ENCODE measurements around the gene NARS2.
"Not testable (repeated sequence)": the region's sequence is repeated elsewhere in the genome, so short reads cannot be mapped to it uniquely, and the experiment has no call there.

The NARS2 gene

GRCh38 chr11:78551066-78551465, 23.6 kb downstream of the NARS2 start:
- H3K4me3 ChIP-seq (ENCODE audit: low read depth, low read length) = no peak overlapping the region
- no peak for DNase-seq (ENCODE audit: low read depth)

DNA sequence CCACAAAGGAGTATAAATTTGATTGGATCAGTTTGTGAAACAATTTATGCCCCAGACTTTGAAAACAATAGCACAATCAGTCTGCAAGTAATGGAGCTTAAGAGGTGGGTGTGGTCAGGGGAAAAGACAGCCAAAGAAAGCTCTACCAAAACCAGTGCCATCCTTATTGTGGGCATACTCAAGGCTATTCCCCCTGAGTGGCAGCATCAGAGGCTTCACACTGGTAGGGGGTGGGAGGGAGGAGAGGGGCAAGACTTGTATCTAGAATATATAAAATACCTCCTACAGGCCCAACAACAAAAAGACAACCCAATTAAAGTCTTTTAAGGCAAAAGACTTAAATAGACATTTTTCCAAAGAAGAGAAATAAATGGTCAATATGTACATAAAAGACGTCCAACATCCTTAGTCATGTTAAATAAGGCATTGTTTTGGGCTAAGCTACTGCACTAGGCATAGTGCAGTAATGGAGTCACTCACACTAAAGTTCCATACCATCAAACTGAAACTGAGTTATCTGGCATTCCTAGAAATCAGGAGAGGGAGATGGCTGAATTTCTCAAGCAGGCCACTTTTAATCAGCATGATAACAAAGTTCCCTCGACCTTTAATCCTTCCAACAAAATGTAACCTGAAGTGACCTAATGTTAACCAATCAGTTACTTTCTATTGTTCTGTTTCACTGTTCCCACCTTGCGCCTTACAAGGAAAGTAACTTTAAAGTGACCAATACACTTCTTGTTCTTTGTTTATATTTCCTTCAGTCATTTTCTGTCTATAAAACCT, 24.8 kb downstream of the NARS2 start:
- no peak overlapping the region for H3K4me3 ChIP-seq (ENCODE audit: low read depth, low read length)
- DNase-seq (ENCODE audit: low read depth) = no peak

GRCh38 chr11:78548911-78549590, 25.6 kb downstream of the NARS2 start:
- H3K4me3 ChIP-seq (ENCODE audit: low read depth, low read length) = no peak overlapping the region
- no peak for DNase-seq (ENCODE audit: low read depth)

GRCh38 chr11:78547931-78548705, 26.5 kb downstream of the NARS2 start:
- no peak overlapping the region for H3K4me3 ChIP-seq (ENCODE audit: low read depth, low read length)
- DNase-seq (ENCODE audit: low read depth) = no peak

- no peak overlapping the region for H3K4me3 ChIP-seq (ENCODE audit: low read depth, low read length)
- no peak for DNase-seq (ENCODE audit: low read depth)
These were observed 32.7 kb downstream of the NARS2 start for GRCh38 chr11:78542007-78542406.

DNA sequence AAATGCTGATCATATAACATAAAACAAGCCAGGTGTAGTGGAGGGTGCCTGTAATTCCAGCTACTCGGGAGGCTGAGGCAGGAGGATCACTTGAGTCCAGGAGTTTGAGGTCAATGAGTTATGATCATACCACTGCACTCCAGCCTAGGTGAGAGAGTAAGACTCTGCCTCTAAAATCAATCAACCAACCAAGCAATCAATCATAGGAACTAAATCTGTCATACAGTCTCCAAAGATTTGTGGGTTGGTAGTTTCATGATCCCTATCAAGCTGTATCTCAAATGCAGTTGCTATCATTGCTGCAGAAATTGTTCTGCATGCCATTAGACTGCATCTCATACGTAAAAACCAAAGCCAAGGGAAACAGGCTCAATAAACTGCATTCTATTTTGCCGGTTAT, 33.1 kb downstream of the NARS2 start:
- no peak for DNase-seq (ENCODE audit: low read depth)
- no peak overlapping the region for H3K4me3 ChIP-seq (ENCODE audit: low read depth, low read length)

GRCh38 chr11:78540256-78540655, 34.4 kb downstream of the NARS2 start:
- no peak overlapping the region for H3K4me3 ChIP-seq (ENCODE audit: low read depth, low read length)
- DNase-seq (ENCODE audit: low read depth) = no peak

GRCh38 chr11:78539506-78539905, 35.2 kb downstream of the NARS2 start:
- H3K4me3 ChIP-seq (ENCODE audit: low read depth, low read length) = no peak overlapping the region
- DNase-seq (ENCODE audit: low read depth) = peak; percentile 15

DNA sequence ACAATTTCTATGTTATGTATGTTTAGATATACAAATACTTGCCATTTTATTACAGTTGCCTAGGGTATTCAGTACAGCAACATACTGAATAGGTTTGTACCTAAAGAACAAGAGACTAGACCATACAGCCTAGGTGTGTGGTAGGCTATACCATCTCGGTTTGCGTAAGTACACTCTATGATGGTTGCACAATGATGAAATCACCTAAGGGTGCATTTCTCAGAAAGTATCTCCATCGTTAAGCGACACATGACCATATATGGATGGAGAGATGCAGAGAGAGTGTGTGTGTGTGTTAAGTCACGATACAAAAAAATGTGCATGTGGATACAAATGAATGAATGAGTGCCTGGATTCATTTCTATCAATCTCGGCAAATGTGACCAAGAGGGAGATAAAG, 37.7 kb downstream of the NARS2 start:
- no peak overlapping the region for H3K4me3 ChIP-seq (ENCODE audit: low read depth, low read length)
- no peak for DNase-seq (ENCODE audit: low read depth)

GRCh38 chr11:78535920-78536319, 38.7 kb downstream of the NARS2 start:
- DNase-seq (ENCODE audit: low read depth) = no peak
- H3K4me3 ChIP-seq (ENCODE audit: low read depth, low read length) = no peak overlapping the region

DNA sequence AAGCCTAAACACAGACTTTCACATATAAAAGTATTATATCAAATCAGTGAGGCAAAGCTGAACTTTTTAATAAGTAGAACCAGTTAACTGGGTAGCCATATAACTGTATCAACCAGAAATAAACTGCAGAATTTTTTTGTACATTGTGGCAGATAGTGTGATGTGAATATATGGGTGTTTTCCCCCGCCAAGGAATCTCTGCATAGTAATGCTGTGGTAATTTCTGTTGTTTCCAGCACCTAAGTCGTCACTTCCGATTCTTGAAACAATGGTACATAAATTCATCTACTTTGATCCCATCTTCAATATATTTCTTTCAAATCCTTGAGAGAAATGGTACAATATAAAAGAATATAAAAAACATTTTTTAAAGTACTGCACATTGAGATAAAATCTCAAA, 39.6 kb downstream of the NARS2 start:
- no peak for DNase-seq (ENCODE audit: low read depth)
- no peak overlapping the region for H3K4me3 ChIP-seq (ENCODE audit: low read depth, low read length)

GRCh38 chr11:78533399-78533798, 41.3 kb downstream of the NARS2 start:
- no peak for DNase-seq (ENCODE audit: low read depth)
- H3K4me3 ChIP-seq (ENCODE audit: low read depth, low read length) = no peak overlapping the region

- no peak for DNase-seq (ENCODE audit: low read depth)
- no peak overlapping the region for H3K4me3 ChIP-seq (ENCODE audit: low read depth, low read length)
These were observed 41.7 kb downstream of the NARS2 start for GRCh38 chr11:78532991-78533390.

DNA sequence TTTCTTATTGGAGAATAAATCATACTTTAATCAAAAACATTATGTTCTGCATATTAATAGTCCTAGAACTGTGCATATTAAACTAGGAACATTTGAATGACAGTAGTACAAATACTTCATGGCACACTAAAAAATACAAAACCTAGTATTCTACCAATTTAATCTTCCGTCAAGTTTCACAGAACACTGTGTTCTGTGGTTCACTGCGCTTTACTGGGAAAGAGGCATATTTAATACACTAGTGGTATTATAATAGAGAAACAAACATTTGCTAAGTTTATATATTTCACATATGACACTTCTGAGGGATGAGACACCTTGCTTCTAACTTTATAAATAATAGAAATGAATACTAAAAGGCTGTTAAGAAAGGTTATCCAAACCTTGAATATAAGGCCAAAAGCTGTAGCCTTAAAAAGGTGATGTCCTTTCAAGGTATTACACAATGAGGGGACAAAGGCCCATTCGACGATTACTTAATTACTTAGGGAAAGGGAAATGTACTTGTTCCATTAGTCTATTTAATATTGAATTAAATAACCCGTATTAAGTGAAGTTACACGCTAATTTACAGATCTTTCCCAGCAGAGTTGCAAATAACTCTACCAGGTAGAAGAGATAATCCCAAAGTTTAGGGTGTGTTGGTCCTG, 48.0 kb downstream of the NARS2 start:
- H3K4me3 ChIP-seq (ENCODE audit: low read depth, low read length) = no peak overlapping the region
- DNase-seq (ENCODE audit: low read depth) = no peak

DNA sequence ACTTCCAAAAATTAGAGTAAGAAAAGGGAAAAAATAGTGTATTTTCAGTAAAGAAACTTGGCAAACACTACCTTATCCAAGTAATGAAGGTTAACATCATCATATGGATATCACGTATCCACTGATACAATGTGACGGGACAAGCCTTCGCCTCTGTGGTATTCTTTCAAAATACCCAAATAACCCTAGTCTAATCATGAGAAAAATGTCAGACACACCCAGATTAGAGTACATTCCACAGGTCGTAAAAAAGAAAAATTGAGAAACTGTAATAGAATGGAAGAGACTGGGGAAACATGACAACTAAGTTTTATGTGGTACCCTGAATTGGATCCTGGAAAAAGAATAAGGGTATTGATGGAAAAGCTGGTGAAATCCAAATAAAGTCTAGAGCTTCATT, 48.9 kb downstream of the NARS2 start:
- no peak for DNase-seq (ENCODE audit: low read depth)
- no peak overlapping the region for H3K4me3 ChIP-seq (ENCODE audit: low read depth, low read length)

DNA sequence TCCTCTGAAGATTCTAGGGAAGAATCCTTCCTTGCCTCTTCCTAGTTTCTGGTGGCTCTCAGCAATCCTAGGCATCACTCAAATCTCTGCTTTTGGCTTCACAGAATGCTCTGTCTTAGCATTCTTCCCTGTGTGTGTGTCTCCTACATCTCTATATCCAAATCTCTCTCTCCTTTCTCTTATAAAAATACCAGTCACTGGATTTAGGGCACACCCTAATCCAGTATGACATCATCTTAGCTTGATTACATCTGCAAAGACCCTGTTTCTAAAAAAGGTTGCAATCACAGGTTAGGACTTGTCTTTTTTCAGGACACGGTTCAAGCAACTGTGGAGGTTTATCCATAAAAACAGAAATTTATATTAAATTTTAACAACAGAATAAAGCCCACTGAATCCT, 54.4 kb downstream of the NARS2 start:
- no peak overlapping the region for H3K4me3 ChIP-seq (ENCODE audit: low read depth, low read length)
- DNase-seq (ENCODE audit: low read depth) = no peak

DNA sequence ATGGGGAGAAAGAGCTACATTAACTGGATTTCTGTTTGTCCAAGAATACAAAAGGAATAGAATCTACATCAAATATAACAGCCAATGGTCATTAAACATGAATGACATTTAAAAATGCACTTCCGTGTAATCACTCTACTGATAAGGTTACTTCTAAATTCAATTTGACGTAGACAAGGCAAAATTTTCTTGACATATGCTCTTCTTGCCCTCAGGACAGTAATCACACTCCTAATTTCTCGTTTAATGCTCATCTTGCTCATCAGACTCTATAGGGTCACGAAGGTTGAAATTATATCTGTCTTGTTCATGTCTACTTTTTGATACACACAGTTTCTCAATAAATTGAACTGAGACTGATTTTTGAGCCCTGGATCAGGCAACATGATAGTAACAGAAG, 58.4 kb downstream of the NARS2 start:
- no peak overlapping the region for H3K4me3 ChIP-seq (ENCODE audit: low read depth, low read length)
- DNase-seq (ENCODE audit: low read depth) = no peak

- DNase-seq (ENCODE audit: low read depth) = no peak
- H3K4me3 ChIP-seq (ENCODE audit: low read depth, low read length) = no peak overlapping the region
These were observed 59.7 kb downstream of the NARS2 start for GRCh38 chr11:78514922-78515502.

DNA sequence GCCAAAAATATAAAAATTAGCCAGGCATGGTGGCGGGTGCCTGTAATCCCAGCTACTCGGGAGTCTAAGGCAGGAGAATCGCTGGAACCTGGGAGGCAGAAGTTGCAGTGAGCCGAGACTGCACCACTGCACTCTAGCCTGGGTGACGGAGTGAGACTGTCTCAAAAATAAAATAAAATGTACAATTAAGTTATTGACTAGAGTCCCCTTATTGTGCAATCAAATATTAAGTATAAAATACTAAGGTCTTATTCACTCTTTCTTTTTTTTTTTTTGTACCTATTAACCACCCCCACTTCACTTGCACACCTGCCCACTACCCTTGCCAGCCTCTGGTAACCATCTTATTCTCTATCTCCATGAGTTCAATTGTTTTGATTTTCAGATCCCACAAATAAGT, 61.6 kb downstream of the NARS2 start:
- not testable (repeated sequence) for DNase-seq (ENCODE audit: low read depth); H3K4me3 ChIP-seq (ENCODE audit: low read depth, low read length)

- no peak overlapping the region for H3K4me3 ChIP-seq (ENCODE audit: low read depth, low read length)
- no peak for DNase-seq (ENCODE audit: low read depth)
These were observed 64.1 kb downstream of the NARS2 start for GRCh38 chr11:78510597-78510996.

Data from skeletal muscle cell (primary cell).